ENCODE measurements around the gene HEXD. TPM values are rescaled to one million over a fixed set of nuclear protein-coding genes. Genes with fewer than 3 reads are reported as not detected.

The HEXD gene
- total RNA-seq, 4 donors from 2014 or later, result 15.7 to 27.1 (median 20.6) TPM

GRCh38 chr17:82470065-82470464, 51.9 kb downstream of the HEXD start:
- TF ChIP-seq CTCF (IDR thresholded peaks at IDR 0.05), result no peak
- no peaks in the 10 kb centered on the region for H3K4me1 ChIP-seq
- no peaks in the 10 kb centered on the region for H3K27me3 ChIP-seq
- DNase-seq (ENCODE audit: extremely low spot score), result no peak
- H3K27ac ChIP-seq (replicated peaks in 1 of 4), result no peak overlapping the region
- WGBS, result 96% methylated on average over 7 of the region's 7 CpGs
- peaks cover 55 to 97% (median 86%) of the 10 kb centered on the region in 4 donors for H3K36me3 ChIP-seq
- no peaks in the 10 kb centered on the region for H3K9me3 ChIP-seq
- no peak overlapping the region for H3K4me3 ChIP-seq
- intact Hi-C loops (cut with DNase I), result no loop called here

- Histone ChIP-seq H3K27me3 (no peaks in the 10 kb centered on the region), H3K4me1 (no peaks in the 10 kb centered on the region), H3K9me3 (no peaks in the 10 kb centered on the region), H3K27ac (replicated peaks in 1 of 4) (no peak overlapping the region), H3K4me3 (no peak overlapping the region), H3K36me3 (peaks cover 51 to 97% (median 90%) of the 10 kb centered on the region in 4 donors)
- intact Hi-C loops (cut with DNase I), result no loop called here
- no peak for TF ChIP-seq POLR2A (IDR thresholded peaks at IDR 0.05; ENCODE audit: low read depth)
- no peak for TF ChIP-seq CTCF (IDR thresholded peaks at IDR 0.05)
- no peak for TF ChIP-seq EP300 (IDR thresholded peaks at IDR 0.05)
- no peak for TF ChIP-seq POLR2AphosphoS5 (IDR thresholded peaks at IDR 0.05)
- WGBS, result 83% methylated on average over 11 of the region's 11 CpGs
- DNase-seq (ENCODE audit: extremely low spot score), result no peak
Measured at GRCh38 chr17:82474223-82475010, 56.3 kb downstream of the HEXD start.

GRCh38 chr17:82475458-82475857, 57.3 kb downstream of the HEXD start:
- 91% methylated on average over 8 of the region's 8 CpGs for WGBS
- TF ChIP-seq POLR2A (IDR thresholded peaks at IDR 0.05; ENCODE audit: low read depth) (no peak), EP300 (IDR thresholded peaks at IDR 0.05) (no peak), POLR2AphosphoS5 (IDR thresholded peaks at IDR 0.05) (no peak)
- no peaks in the 10 kb centered on the region for H3K27me3 ChIP-seq
- H3K9me3 ChIP-seq, result no peaks in the 10 kb centered on the region
- DNase-seq (ENCODE audit: extremely low spot score), result no peak
- H3K27ac ChIP-seq (replicated peaks in 1 of 4), result no peak overlapping the region
- peaks cover 57 to 97% (median 91%) of the 10 kb centered on the region in 4 donors for H3K36me3 ChIP-seq
- no peak overlapping the region for H3K4me3 ChIP-seq
- peaks cover 0 to 4% (median 0%) of the 10 kb centered on the region in 4 donors for H3K4me1 ChIP-seq
- intact Hi-C loops (cut with DNase I), result no loop called here

GRCh38 chr17:82477934-82478333, 59.8 kb downstream of the HEXD start:
- H3K27ac ChIP-seq (replicated peaks in 1 of 4), result no peak overlapping the region
- WGBS, result 88% methylated on average over 5 of the region's 8 CpGs
- H3K36me3 ChIP-seq, result peaks cover 37 to 100% (median 98%) of the 10 kb centered on the region in 4 donors
- H3K4me3 ChIP-seq, result no peak overlapping the region
- H3K9me3 ChIP-seq, result no peaks in the 10 kb centered on the region
- DNase-seq (ENCODE audit: extremely low spot score), result no peak
- peaks cover 0 to 4% (median 0%) of the 10 kb centered on the region in 4 donors for H3K4me1 ChIP-seq
- no peak for TF ChIP-seq EP300 (IDR thresholded peaks at IDR 0.05)
- intact Hi-C loops (cut with DNase I), result no loop called here
- no peaks in the 10 kb centered on the region for H3K27me3 ChIP-seq

- Histone ChIP-seq H3K9me3 (no peaks in the 10 kb centered on the region), H3K36me3 (peaks cover 41 to 100% (median 99%) of the 10 kb centered on the region in 4 donors), H3K4me1 (peaks cover 0 to 4% (median 0%) of the 10 kb centered on the region in 4 donors), H3K4me3 (no peak overlapping the region), H3K27ac (replicated peaks in 1 of 4) (peak overlapping the region in 3 of 4 donors; percentile 19 to 46 (median 41)), H3K27me3 (no peaks in the 10 kb centered on the region)
- TF ChIP-seq CTCF (IDR thresholded peaks at IDR 0.05) (no peak), EP300 (IDR thresholded peaks at IDR 0.05) (no peak), POLR2AphosphoS5 (IDR thresholded peaks at IDR 0.05) (no peak), POLR2A (IDR thresholded peaks at IDR 0.05; ENCODE audit: low read depth) (no peak)
- no peak for DNase-seq (ENCODE audit: extremely low spot score)
- intact Hi-C loops (cut with DNase I), result no loop called here
- 55% methylated on average over 3 of the region's 5 CpGs for WGBS
Measured at GRCh38 chr17:82479602-82480001, 61.5 kb downstream of the HEXD start.

Measured in esophagus muscularis mucosa (tissue), 4 donors.